ENCODE data around the gene ADCY6. TPM values are rescaled to one million over a fixed set of nuclear protein-coding genes. Genes with fewer than 3 reads are reported as not detected.

The ADCY6 gene
- total RNA-seq, 1 experiment from 2014 or later = 24.1 TPM

- ChIA-PET POLR2A (no interaction called here), CTCF (no interaction called here)
- in situ Hi-C loops (cut with HindIII; ENCODE audit: low pct_unique_long_range_greater_than_20kb, low sequenced_read_pairs) = no loop called here
- H3K27me3 ChIP-seq (ENCODE audit: control insufficient read depth, insufficient read depth, low read length) = no peaks in the 10 kb centered on the region
- BruUV-seq (replicated peaks) = no TSS peak
- ATAC-seq (no peak), DNase-seq (ENCODE audit: low read depth, low spot score) (no peak)
- H3K4me1 ChIP-seq (ENCODE audit: control insufficient read depth, insufficient read depth, low read length) = no peaks in the 10 kb centered on the region
- TF ChIP-seq, protein P1, sequence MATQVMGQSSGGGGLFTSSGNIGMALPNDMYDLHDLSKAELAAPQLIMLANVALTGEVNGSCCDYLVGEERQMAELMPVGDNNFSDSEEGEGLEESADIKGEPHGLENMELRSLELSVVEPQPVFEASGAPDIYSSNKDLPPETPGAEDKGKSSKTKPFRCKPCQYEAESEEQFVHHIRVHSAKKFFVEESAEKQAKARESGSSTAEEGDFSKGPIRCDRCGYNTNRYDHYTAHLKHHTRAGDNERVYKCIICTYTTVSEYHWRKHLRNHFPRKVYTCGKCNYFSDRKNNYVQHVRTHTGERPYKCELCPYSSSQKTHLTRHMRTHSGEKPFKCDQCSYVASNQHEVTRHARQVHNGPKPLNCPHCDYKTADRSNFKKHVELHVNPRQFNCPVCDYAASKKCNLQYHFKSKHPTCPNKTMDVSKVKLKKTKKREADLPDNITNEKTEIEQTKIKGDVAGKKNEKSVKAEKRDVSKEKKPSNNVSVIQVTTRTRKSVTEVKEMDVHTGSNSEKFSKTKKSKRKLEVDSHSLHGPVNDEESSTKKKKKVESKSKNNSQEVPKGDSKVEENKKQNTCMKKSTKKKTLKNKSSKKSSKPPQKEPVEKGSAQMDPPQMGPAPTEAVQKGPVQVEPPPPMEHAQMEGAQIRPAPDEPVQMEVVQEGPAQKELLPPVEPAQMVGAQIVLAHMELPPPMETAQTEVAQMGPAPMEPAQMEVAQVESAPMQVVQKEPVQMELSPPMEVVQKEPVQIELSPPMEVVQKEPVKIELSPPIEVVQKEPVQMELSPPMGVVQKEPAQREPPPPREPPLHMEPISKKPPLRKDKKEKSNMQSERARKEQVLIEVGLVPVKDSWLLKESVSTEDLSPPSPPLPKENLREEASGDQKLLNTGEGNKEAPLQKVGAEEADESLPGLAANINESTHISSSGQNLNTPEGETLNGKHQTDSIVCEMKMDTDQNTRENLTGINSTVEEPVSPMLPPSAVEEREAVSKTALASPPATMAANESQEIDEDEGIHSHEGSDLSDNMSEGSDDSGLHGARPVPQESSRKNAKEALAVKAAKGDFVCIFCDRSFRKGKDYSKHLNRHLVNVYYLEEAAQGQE (IDR thresholded peaks at IDR 0.05; ENCODE audit: insufficient read depth in 1 of 2, low read depth in 2 of 2, low read length in 1 of 2) = no peak
- no peak for TF ChIP-seq SIN3A (IDR thresholded peaks at IDR 0.05; ENCODE audit: borderline replicate concordance, insufficient read depth, low read depth, low read length)
- no peaks in the 10 kb centered on the region for H3K9me3 ChIP-seq (ENCODE audit: control insufficient read depth, insufficient read depth, low read depth, low read length)
- H3K36me3 ChIP-seq (ENCODE audit: control insufficient read depth, insufficient read depth, low read length) = no peaks in the 10 kb centered on the region
- H3K4me3 ChIP-seq (ENCODE audit: low read depth in 2 of 2, low read length in 2 of 2) = no peak overlapping the region
- no peak overlapping the region for H3K27ac ChIP-seq (ENCODE audit: low read length)
- intact Hi-C loops (cut with micrococcal nuclease; ENCODE audit: unreplicated experiment) = no loop called here
These were observed 24.4 kb downstream of the ADCY6 start for GRCh38 chr12:48764521-48764920.

DNA sequence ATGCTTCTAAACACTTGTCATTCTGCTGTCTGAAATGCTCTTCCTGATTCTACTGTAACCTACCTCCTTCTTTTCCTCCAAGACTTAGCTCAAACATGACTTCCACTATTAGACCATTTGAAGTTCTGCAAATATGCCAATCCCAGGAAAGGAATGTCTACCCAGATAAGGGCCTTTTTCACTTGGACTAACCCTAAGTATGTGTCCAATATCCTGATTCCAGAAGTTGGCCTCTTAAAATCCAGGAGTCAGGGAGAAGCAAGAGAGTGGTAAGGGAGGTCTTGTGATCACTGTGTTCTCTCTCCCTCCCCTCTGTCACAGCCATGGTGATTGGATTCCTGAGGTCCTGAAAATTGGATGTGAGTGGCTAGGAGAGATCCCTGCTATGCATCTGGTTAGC is 30.2 kb downstream of the ADCY6 start:
- ChIA-PET POLR2A (no interaction called here), CTCF (interaction anchor here (0.9 kb wide), 1 partner anchor 36 kb away, joined by 6 read pairs; no protein-coding TSS in a partner anchor)
- no peak overlapping the region for H3K27ac ChIP-seq (ENCODE audit: low read length)

More for the DNA sequence above, 30.2 kb downstream of the ADCY6 start:
- no peaks in the 10 kb centered on the region for H3K9me3 ChIP-seq (ENCODE audit: control insufficient read depth, insufficient read depth, low read depth, low read length)
- BruUV-seq (replicated peaks) = no TSS peak
- H3K36me3 ChIP-seq (ENCODE audit: control insufficient read depth, insufficient read depth, low read length) = no peaks in the 10 kb centered on the region
- in situ Hi-C loops (cut with HindIII; ENCODE audit: low pct_unique_long_range_greater_than_20kb, low sequenced_read_pairs) (no loop called here), intact Hi-C loops (cut with micrococcal nuclease; ENCODE audit: unreplicated experiment) (no loop called here)
- H3K4me3 ChIP-seq (ENCODE audit: low read depth in 2 of 2, low read length in 2 of 2) = no peak overlapping the region
- no peak for ATAC-seq
- no peak for DNase-seq (ENCODE audit: low read depth, low spot score)
- TF ChIP-seq, protein P2, sequence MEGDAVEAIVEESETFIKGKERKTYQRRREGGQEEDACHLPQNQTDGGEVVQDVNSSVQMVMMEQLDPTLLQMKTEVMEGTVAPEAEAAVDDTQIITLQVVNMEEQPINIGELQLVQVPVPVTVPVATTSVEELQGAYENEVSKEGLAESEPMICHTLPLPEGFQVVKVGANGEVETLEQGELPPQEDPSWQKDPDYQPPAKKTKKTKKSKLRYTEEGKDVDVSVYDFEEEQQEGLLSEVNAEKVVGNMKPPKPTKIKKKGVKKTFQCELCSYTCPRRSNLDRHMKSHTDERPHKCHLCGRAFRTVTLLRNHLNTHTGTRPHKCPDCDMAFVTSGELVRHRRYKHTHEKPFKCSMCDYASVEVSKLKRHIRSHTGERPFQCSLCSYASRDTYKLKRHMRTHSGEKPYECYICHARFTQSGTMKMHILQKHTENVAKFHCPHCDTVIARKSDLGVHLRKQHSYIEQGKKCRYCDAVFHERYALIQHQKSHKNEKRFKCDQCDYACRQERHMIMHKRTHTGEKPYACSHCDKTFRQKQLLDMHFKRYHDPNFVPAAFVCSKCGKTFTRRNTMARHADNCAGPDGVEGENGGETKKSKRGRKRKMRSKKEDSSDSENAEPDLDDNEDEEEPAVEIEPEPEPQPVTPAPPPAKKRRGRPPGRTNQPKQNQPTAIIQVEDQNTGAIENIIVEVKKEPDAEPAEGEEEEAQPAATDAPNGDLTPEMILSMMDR (IDR thresholded peaks at IDR 0.05) = no peak
- TF ChIP-seq POLR2AphosphoS5 (IDR thresholded peaks at IDR 0.05; ENCODE audit: low read depth, low read length) (no peak), TCF7L2 (IDR thresholded peaks at IDR 0.05; ENCODE audit: low read depth, low read length) (no peak), SIN3A (IDR thresholded peaks at IDR 0.05; ENCODE audit: borderline replicate concordance, insufficient read depth, low read depth, low read length) (no peak)
- TF ChIP-seq, protein P1 (IDR thresholded peaks at IDR 0.05; ENCODE audit: insufficient read depth in 1 of 2, low read depth in 2 of 2, low read length in 1 of 2) = no peak
- H3K4me1 ChIP-seq (ENCODE audit: control insufficient read depth, insufficient read depth, low read length) = no peaks in the 10 kb centered on the region
- no peaks in the 10 kb centered on the region for H3K27me3 ChIP-seq (ENCODE audit: control insufficient read depth, insufficient read depth, low read length)
